Right ventricle myocardium superior (tissue), 1 donor: ENCODE results near the gene LTF. TPM values are rescaled to one million over a fixed set of nuclear protein-coding genes. Genes with fewer than 3 reads are reported as not detected.

Experiments used
- ATAC-seq: fragments of 200-7000 bp; cut with Tn5 transposase; one replicate; pipeline ENCODE4 v1.9.1; 2020; ENCODE audit warnings: mild to moderate bottlenecking; ENCODE audit not compliant: poor library complexity
- DNase-seq: peaks from one replicate; pipeline ENCODE4 v3.0.0-alpha.2; 2020
- intact Hi-C: fragments of 100-400 bp; cut with DNase I; formaldehyde crosslinking; loops from one replicate; pipeline ENCODE4 v1.11.2; 2022
- total RNA-seq: library from RNA; stranded (reverse); fragmentation: NEBNext Ultra II Directional; extraction: Animal tissue kit (Norgen Biotek cat#: 25700); gene quantifications from one replicate; pipeline ENCODE4 v1.2.1, GENCODE V29; 2021
- donor health status: DM: no; HTN: yes; CAD: no; lungs with severe emphysema.

LTF gene
- total RNA-seq, 1 donor from 2014 or later = 3.7 TPM

GRCh38 chr3:46477756-46478155 lies 13.1 kb upstream of the LTF start:
- no peak for ATAC-seq
- DNase-seq = no peak

DNA sequence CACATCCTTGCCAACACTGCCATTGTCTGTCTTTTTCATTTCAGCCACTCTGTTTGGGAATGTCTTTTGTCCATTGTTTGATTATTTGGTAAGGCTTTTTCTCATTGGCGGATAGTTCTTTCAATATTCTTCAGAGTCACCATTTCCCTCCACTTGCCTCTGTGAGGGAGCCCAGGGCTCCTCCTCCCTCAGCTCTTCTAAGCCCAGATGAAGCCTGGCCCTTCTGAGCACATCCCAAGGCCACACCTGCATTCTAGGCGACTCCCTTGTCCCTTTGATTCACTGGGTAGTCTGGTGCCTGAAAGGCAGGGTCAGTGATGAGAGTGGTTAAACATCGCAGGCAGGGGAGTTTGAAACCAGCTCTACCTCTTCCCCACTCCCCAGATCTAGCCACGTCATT lies 12.4 kb upstream of the LTF start:
- intact Hi-C loops = no loop called here
- ATAC-seq = no peak
- DNase-seq = no peak

More at GRCh38 chr3:46477756-46478155, 13.1 kb upstream of the LTF start:
- intact Hi-C loops = no loop called here

DNA sequence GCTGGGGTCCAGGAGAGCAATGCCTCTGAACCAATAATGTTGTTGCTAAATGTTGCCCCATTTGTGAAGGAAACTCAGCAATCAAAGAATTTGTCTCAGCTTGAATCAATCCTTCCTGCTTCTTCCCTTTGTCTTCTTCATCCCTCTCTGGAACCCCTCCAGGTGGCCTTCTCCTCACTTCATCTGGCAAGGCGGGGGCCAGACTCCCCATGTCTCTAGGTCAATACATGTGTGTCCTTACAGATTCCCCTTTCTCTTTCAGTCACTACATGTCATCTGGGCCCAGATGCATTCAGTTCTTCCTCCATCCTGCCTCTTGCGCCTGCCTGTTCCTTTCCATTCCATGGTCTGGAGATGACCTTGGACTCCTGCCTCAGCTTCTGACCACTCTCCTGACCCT lies 8.0 kb upstream of the LTF start:
- DNase-seq (no peak), ATAC-seq (no peak)
- intact Hi-C loops = no loop called here

DNA sequence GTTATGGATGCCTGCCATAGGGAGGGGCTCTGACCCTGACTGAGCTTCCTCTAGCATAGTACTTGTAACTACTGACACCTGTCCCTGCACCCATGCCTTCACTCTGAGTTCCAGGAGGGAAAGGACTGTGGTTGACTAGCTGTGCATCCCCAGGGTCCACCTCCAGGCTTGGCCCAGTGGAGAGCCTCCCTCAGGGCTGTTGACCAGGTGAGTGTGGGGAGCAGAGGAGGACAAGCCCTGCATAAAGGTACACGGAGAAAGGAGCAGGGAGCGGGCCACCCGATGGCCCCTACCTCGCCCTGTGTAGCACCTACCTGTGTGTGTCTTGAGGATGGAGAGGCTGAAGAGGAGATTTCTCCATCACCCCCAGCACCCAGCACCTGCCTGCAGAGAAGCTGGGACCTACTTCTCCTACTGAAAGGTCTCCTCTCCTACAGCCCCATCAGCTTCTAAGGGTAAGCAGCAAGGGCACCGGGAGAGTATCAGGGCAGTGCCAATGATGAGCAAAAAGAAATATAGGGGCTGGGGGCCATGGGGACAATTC lies 6.7 kb upstream of the LTF start:
- intact Hi-C loops = no loop called here
- DNase-seq (no peak), ATAC-seq (no peak)

GRCh38 chr3:46470831-46471230 lies 6.1 kb upstream of the LTF start:
- no peak for DNase-seq
- ATAC-seq = no peak
- intact Hi-C loops = no loop called here

- ATAC-seq (peak; percentile 3), DNase-seq (no peak)
- intact Hi-C loops = no loop called here
Measured at GRCh38 chr3:46469680-46470357, 5.1 kb upstream of the LTF start.

- intact Hi-C loops = no loop called here
- peak; percentile 88 for ATAC-seq
- peak; percentile 64 for DNase-seq
Measured at GRCh38 chr3:46468753-46469600, 4.3 kb upstream of the LTF start.

GRCh38 chr3:46467562-46467961 lies 2.9 kb upstream of the LTF start:
- intact Hi-C loops = no loop called here
- DNase-seq (no peak), ATAC-seq (no peak)

- intact Hi-C loops = no loop called here
- ATAC-seq (no peak), DNase-seq (no peak)
Measured at GRCh38 chr3:46466871-46467403, 2.2 kb upstream of the LTF start.

- no peak for ATAC-seq
- no peak for DNase-seq
- intact Hi-C loops = no loop called here
Measured at GRCh38 chr3:46466273-46466672, 1.6 kb upstream of the LTF start.

DNA sequence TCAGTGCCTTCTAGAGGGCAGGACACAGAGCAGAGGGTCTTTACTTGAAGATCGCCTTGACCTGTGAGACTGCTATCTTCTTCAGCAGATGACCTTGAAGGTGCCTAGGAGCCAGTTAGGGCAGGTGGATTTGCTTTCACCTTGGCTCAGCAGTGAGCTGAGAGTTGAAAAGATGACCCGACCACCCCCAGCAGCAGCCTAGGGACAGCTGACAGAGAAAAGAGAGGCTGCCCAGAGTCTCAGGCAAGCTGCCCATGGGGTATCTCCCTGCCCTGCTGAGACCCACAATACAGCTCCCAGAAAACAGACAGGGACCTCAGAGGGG lies 453 bp upstream of the LTF start:
- DNase-seq (no peak), ATAC-seq (no peak)
- intact Hi-C loops = no loop called here

DNA sequence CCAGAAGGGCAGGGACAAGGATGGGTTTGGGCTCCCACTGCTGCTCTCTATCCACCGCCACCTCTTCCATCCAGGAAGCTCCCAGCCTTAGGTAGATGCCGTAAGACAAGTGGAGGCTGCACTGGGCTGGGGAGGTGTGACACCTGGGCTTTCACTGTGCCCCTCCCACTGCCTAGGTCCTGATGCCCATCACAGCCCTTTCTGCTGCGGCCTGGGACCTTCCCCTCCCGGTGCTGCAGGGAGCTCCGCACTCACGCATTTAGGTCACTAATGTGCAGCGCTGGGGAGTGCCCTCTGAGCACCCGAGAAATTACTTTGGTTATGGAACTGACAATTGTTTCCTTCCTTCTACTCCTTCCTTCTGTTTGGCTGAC lies 850 bp downstream of the LTF start:
- no peak for ATAC-seq
- DNase-seq = no peak
- intact Hi-C loops = no loop called here

DNA sequence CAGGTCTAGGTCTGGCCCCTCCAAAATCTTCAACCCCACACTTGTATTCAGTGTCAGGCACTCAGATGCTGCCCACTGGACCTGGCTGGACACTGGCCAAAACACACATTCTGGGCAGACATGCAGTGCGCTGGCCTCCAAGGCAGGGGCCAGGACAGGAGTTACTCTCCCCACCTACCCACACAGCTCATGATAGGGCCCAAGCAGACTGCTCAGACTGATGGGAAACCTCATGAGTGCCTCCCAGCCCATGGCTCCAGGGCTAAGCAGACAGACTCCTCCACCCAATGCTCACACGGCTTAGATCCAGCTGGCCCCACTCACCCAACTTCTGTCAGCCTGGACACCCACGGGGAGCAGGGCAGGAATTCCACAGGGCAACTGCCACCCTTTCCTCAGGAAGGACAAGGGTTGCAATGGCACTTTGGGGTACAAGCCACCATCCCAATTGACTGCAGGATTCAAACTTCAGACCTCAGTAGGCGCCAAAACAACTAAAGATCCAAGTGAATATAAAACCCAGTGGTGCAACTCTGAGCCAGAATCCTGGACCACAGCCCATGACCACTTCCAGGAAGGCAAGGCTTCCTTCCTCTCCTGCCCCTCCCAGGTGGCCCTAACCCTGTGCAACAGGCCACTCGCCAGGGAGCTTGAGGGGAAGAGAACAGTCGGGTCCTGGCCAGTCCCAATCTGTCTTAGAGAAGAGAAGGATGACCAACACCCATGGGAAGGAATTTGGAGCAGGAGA lies 1.4 kb downstream of the LTF start:
- DNase-seq (peak; percentile 61), ATAC-seq (peak; percentile 45)
- intact Hi-C loops = no loop called here

GRCh38 chr3:46462511-46462910 lies 2.2 kb downstream of the LTF start:
- DNase-seq (no peak), ATAC-seq (no peak)
- intact Hi-C loops = no loop called here

GRCh38 chr3:46462111-46462510 lies 2.6 kb downstream of the LTF start:
- DNase-seq = no peak
- ATAC-seq = peak; percentile 28
- intact Hi-C loops = no loop called here

DNA sequence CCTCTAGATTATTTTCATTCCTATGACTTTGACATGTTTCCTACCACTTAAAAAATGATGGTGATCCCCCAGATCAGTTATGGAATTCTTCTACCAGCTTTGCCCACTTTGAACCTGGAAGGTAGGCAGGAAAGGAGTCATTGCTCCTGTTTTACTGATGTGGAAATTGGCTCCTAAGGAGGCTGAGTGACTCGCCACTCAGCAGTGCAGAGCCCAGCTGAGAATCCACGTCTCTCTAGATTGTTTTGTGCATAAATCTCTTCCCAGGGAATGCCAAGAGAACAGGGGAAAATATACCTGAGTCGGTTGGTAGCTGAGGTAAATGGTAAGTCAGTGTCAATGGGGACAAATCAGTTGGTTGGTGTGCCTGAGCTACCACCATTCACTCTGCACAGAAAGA lies 4.7 kb downstream of the LTF start:
- DNase-seq = no peak
- intact Hi-C loops = no loop called here

DNA sequence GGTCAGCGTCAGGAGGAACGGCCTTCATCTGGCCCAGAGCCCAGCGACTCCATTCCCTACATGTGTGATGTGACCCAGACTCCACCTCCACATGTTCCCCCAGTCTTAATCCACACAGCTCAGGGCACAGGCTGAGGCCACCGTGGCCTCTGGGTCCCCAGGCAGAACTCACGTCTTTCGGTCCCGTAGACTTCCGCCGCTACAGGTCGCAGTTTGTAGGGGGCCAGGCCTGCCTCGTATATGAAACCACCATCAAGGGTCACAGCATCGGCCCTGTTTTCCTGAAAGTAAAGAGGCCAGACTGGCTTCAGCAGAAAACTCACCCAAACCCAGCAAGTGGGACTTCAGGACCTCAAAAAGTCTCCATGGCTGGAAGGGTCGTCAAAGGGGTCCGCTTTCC lies 8.6 kb downstream of the LTF start:
- ATAC-seq = no peak
- intact Hi-C loops = no loop called here
- no peak for DNase-seq

More for the DNA sequence above, 4.7 kb downstream of the LTF start:
- no peak for ATAC-seq

DNA sequence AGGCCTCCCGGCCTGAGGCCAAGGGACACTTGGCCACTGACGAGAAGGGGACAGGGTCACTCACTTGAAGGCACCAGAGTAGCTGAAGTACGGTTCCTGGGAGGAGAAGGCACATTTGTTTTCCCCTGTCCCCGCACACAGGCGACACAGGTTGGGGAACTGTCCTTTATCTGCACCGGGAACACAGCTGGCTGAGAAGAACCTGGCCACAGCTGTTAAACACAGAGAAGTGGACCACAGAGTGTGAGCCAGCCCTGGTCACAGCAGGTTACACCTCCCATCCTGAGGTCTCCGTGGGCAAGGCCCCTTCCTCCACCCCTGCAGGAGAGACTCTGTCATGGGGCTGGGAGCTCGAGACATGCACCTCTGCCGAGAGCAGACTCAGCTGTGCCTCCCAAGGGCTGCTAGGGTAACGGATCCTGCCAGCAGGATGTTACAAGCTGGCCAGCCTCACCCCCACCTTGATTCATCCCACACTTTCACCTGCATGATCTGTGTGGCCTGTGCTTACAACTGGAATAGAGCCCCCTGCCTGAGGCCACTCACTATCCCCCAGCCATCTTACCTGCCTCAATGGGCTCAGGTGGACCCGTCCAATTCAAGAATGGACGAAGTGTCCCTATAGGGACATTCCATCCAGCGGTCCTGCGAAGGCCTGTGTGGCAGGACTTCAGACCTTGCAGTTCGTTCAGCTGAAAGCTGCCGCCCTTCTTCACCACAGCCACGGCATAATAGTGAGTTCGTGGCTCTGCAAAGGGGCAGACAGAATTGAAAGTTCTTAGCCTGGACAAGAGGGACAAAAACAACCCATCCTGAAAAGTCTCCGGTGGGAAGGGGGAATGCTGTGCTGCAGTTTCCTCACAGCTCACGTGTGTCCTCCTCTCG lies 9.2 kb downstream of the LTF start:
- no peak for DNase-seq
- intact Hi-C loops = no loop called here
- no peak for ATAC-seq
